Stomach (tissue), 9 donors: ENCODE results near the gene HPS1. TPM values are rescaled to one million over a fixed set of nuclear protein-coding genes. Genes with fewer than 3 reads are reported as not detected.
A peak's percentile ranks its signal among the peaks of the same experiment; 100 is the strongest.

Experiments used
- DNase-seq, 2 donors: peaks; one replicate each; pipeline versions ENCODE4 v3.0.0 to v3.0.0-alpha.2; 2013 to 2019
- H3K27ac ChIP-seq, 5 donors: fragments of 200-600 bp in 4 of 5; sonication (generic) in 4 of 5; one replicate each; pipeline ENCODE4 v1.5.1; 2013 to 2019; ENCODE audit warnings: mild to moderate bottlenecking in 1 of 5, moderate library complexity in 1 of 5
- H3K27me3 ChIP-seq, 3 donors: fragments of 200-600 bp; sonication (generic); one replicate each; pipeline ENCODE4 v1.5.1; 2017 to 2019; ENCODE audit warnings: mixed run types in 1 of 3
- H3K36me3 ChIP-seq, 4 donors: fragments of 200-600 bp; sonication (generic); 1 replicate in 3 of 4; 2 replicates in 1 of 4; pipeline ENCODE4 v1.5.1; 2016 to 2019
- H3K4me1 ChIP-seq, 4 donors: fragments of 200-600 bp; sonication (generic); one replicate each; pipeline ENCODE4 v1.5.1; 2016 to 2019
- H3K4me3 ChIP-seq, 4 donors: fragments of 200-600 bp; sonication (generic) in 3 of 4; one replicate each; pipeline ENCODE4 v1.5.1; 2016 to 2019; ENCODE audit warnings: mild to moderate bottlenecking in 1 of 4
- H3K9me3 ChIP-seq, 4 donors: fragments of 200-600 bp; sonication (generic); one replicate each; pipeline ENCODE4 v1.5.1; 2016 to 2019
- CTCF ChIP-seq, 7 experiments: fragments of 450-650 bp in 4 of 7; fragments of 200-600 bp in 3 of 7; sonication (generic) in 3 of 7; IDR thresholded peaks; one replicate each; pipeline ENCODE4 v1.5.1; 2016 to 2019; ENCODE audit warnings: antibody characterized with exemption in 7 of 7, control low read depth in 2 of 7, mild to moderate bottlenecking in 1 of 7
- EP300 ChIP-seq: sonication (generic); formaldehyde crosslinking; IDR thresholded peaks from one replicate; pipeline ENCODE4 v1.6.1; 2017; ENCODE audit warnings: antibody characterized with exemption
- POLR2A ChIP-seq, 4 donors: fragments of 450-650 bp; IDR thresholded peaks; one replicate each; pipeline ENCODE4 v1.6.1; 2016; ENCODE audit warnings: antibody characterized with exemption in 4 of 4, control low read depth in 2 of 4, mild to moderate bottlenecking in 1 of 4, moderate library complexity in 1 of 4
- POLR2AphosphoS5 ChIP-seq, 3 donors: sonication (generic); formaldehyde crosslinking; IDR thresholded peaks; one replicate each; pipeline ENCODE4 v1.6.1; 2016; ENCODE audit warnings: antibody characterized with exemption in 3 of 3
- WGBS, 5 donors: extraction: QIAGEN DNeasy Blood & Tissue Kit in 3 of 5; methylation state at CpG; one replicate each; pipeline versions ENCODE4 v1.1.5 to v1.1.7; 2013 to 2018; 5-methylcytosine and 5-hydroxymethylcytosine counted together
- intact Hi-C: fragments of 100-400 bp; cut with DNase I; formaldehyde crosslinking; loops from one replicate; pipeline ENCODE4 v1.15.1; 2023; ENCODE audit warnings: low total_unique reads
- polyA plus RNA-seq, 3 donors: library from polyadenylated mRNA; stranded (reverse); fragments of 200-250 nt; gene quantifications; one replicate each; pipeline ENCODE4 v1.2.3, GENCODE V29; 2013
- total RNA-seq, 5 donors: library from RNA; depleted of rRNA; stranded (reverse); fragments of >200 nt; gene quantifications; one replicate each; pipeline versions ENCODE4 v1.1.0 to v1.2.3, GENCODE V29; 2014 to 2016
- donor health status: healthy with polysubstance abuse.
- donor health status: Bipolar disorder and iron deficiency.
- donor health status: healthy.

Gene HPS1
- total and polyA plus RNA-seq, 8 donors = 15.1 to 140 (median 49.1) TPM

GRCh38 chr10:98435178-98435577 is 11.6 kb downstream of the HPS1 start:
- Histone ChIP-seq H3K27ac (no peak overlapping the region), H3K36me3 (peaks cover 45 to 100% (median 95%) of the 10 kb centered on the region in 4 donors), H3K4me1 (no peaks in the 10 kb centered on the region), H3K4me3 (no peak overlapping the region), H3K9me3 (no peaks in the 10 kb centered on the region), H3K27me3 (no peaks in the 10 kb centered on the region)
- 93 to 98% (median 97%) methylated on average over 11 to 12 of the region's 12 CpGs for WGBS, 5 donors
- peak in 1 of 2 donors; percentile 23 for DNase-seq
- TF ChIP-seq POLR2A (IDR thresholded peaks at IDR 0.05) (no peak), POLR2AphosphoS5 (IDR thresholded peaks at IDR 0.05) (no peak), EP300 (no peak), CTCF (IDR thresholded peaks at IDR 0.05) (no peak)
- intact Hi-C loops = no loop called here

DNA sequence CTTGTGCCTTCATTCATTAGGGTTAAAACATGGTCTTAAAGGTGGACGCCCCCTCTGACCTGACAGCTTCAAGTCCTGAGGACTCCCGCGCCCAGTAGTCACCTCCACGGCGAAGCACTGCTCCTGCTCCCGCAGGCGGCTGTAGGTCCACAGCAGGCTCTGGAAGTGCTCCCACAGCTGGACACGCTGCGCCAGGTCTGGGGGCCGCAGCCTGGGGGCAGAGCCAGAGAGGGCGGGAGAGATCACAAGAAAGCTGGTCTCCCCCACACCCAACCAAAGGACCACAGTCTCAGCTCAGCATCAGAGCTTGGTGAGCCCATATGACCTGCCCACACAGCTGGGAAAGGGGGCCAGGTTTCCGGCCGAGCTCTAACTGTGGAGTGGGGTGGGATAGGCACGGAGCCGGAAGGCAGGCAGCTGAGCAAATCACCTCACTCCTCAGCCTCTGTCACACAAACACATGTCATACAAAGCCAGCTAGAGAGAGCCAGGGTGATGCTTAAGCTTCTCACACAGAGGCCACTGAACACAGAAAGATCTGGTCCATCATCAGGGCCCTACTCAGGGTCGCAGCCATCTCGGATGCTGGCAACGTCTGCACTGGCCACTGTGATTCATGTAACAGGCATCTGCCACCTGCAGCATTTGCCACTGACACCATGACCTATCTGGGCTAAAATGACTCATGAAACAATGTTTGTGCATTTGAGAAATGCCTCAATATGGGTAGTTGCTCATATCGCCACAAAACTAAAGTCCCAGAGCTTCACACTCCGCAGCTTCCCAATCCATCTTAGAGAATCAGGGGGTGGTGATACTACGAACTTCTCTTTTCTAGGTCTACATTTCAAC is 12.6 kb downstream of the HPS1 start:
- WGBS, 5 donors = 92 to 98% (median 97%) methylated on average over 14 to 21 of the region's 21 CpGs
- Histone ChIP-seq H3K9me3 (no peaks in the 10 kb centered on the region), H3K27me3 (no peaks in the 10 kb centered on the region), H3K27ac (no peak overlapping the region), H3K36me3 (peaks cover 50 to 100% (median 95%) of the 10 kb centered on the region in 4 donors), H3K4me3 (no peak overlapping the region), H3K4me1 (no peaks in the 10 kb centered on the region)
- intact Hi-C loops = no loop called here
- TF ChIP-seq CTCF (IDR thresholded peaks at IDR 0.05) (no peak), EP300 (no peak), POLR2AphosphoS5 (IDR thresholded peaks at IDR 0.05) (no peak)
- no peak for DNase-seq

DNA sequence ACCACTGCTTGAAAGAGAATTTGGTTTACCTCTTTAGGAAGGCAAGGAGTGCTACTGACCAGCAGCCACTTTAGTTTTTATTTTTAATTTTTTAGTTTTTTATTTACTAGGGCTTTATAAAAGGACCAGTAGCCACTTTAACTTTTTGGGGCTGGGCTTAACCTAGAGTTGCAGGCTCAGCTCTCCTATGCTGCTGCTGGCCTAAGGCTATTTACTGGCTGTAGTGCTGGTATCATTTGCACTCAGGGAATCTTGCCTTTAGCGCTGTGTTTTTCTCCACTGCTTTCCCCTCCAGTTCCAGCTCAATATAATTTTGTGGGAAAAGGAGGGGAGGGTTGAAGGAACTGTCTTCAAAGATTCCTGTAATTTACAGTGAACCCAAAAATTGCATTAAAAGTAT is 13.4 kb downstream of the HPS1 start:
- TF ChIP-seq POLR2AphosphoS5 (IDR thresholded peaks at IDR 0.05) (no peak), POLR2A (IDR thresholded peaks at IDR 0.05) (no peak), CTCF (IDR thresholded peaks at IDR 0.05) (no peak), EP300 (no peak)
- no peak for DNase-seq
- intact Hi-C loops = no loop called here
- Histone ChIP-seq H3K27me3 (no peaks in the 10 kb centered on the region), H3K27ac (no peak overlapping the region), H3K9me3 (no peaks in the 10 kb centered on the region), H3K36me3 (peaks cover 49 to 100% (median 95%) of the 10 kb centered on the region in 4 donors), H3K4me3 (no peak overlapping the region), H3K4me1 (no peaks in the 10 kb centered on the region)
- WGBS, 5 donors = 96 to 100% (median 100%) methylated on average over 1 of the region's 1 CpG

- Histone ChIP-seq H3K4me1 (no peaks in the 10 kb centered on the region), H3K36me3 (peaks cover 49 to 100% (median 96%) of the 10 kb centered on the region in 4 donors), H3K27me3 (no peaks in the 10 kb centered on the region), H3K9me3 (no peaks in the 10 kb centered on the region), H3K4me3 (no peak overlapping the region), H3K27ac (no peak overlapping the region)
- TF ChIP-seq POLR2AphosphoS5 (IDR thresholded peaks at IDR 0.05) (no peak), EP300 (no peak), POLR2A (IDR thresholded peaks at IDR 0.05) (no peak), CTCF (IDR thresholded peaks at IDR 0.05) (no peak)
- no peak for DNase-seq
- intact Hi-C loops = no loop called here
- WGBS, 5 donors = 57 to 100% (median 98%) methylated on average over 1 of the region's 1 CpG
These were observed 14.4 kb downstream of the HPS1 start for GRCh38 chr10:98432330-98432729.
